ENCODE measurements around the gene DLGAP1. TPM values are rescaled to one million over a fixed set of nuclear protein-coding genes. Genes with fewer than 3 reads are reported as not detected.

DLGAP1 gene
- total RNA-seq, 1 experiment from 2014 or later = 23.2 TPM

GRCh38 chr18:3808985-3809780 is 645.9 kb downstream of the DLGAP1 start:
- Histone ChIP-seq H4K5ac (ENCODE audit: insufficient read length, low read depth, low read length) (no peak overlapping the region), H4K91ac (ENCODE audit: insufficient read length, low read depth, low read length) (no peak overlapping the region), H2AK5ac (ENCODE audit: insufficient read length, low read length) (no peak overlapping the region), H4K8ac (replicated peaks; ENCODE audit: insufficient read length, low read depth, low read length) (no peak overlapping the region), H3K14ac (ENCODE audit: insufficient read depth, low read length) (no peak overlapping the region), H3K4me2 (ENCODE audit: insufficient read depth, insufficient read length, low read length) (no peak overlapping the region), H2BK5ac (ENCODE audit: insufficient read length, low read length) (no peak overlapping the region), H3K23ac (ENCODE audit: insufficient read length, low read depth, low read length) (no peak overlapping the region), H2BK20ac (ENCODE audit: low read depth, low read length, poor library complexity, severe bottlenecking) (no peak overlapping the region), H3K27me3 (ENCODE audit: insufficient read depth, low read length) (no peaks in the 10 kb centered on the region), H4K20me1 (ENCODE audit: control insufficient read depth, insufficient read depth, insufficient read length) (no peaks in the 10 kb centered on the region), H3K79me1 (ENCODE audit: insufficient read depth, low read depth, low read length, poor library complexity, severe bottlenecking) (no peaks in the 10 kb centered on the region), H2BK12ac (ENCODE audit: insufficient read length, low read depth, low read length) (no peak overlapping the region), H2BK120ac (ENCODE audit: low read depth, low read length, poor library complexity, severe bottlenecking) (no peak overlapping the region), H3K18ac (ENCODE audit: insufficient read length, low read depth, low read length) (no peak overlapping the region), H3K9me3 (ENCODE audit: control insufficient read depth, low read depth, low read length) (no peaks in the 10 kb centered on the region), H3T11ph (ENCODE audit: low read length) (no peak overlapping the region), H3K27ac (ENCODE audit: insufficient read length, low read depth, low read length) (no peak overlapping the region), H3K4me1 (ENCODE audit: insufficient read depth, low read length) (peaks cover 4% of the 10 kb centered on the region; the same call in 1 of the 2 replicates), H3K23me2 (ENCODE audit: insufficient read length, low read depth, low read length, poor library complexity, severe bottlenecking) (no peaks in the 10 kb centered on the region), H2AFZ (ENCODE audit: low read length) (no peak overlapping the region), H2BK15ac (ENCODE audit: low read depth, low read length) (no peak overlapping the region), H3K56ac (ENCODE audit: insufficient read length, low read depth, low read length) (no peak overlapping the region), H3K79me2 (ENCODE audit: insufficient read depth, low read length) (no peaks in the 10 kb centered on the region), H3K4ac (ENCODE audit: low read depth, low read length) (no peak overlapping the region), H3K9ac (ENCODE audit: extremely low read depth, insufficient read length, low read length) (no peak overlapping the region)
- Mint-ChIP-seq H3K4me1 (0 out of 4 replicates have a peak, but pooled peaks cover 0 to 3% of the 10 kb centered on the region in 2 experiments), H3K4me3 (no peak overlapping the region), H3K9me3 (no peaks in the 10 kb centered on the region), H3K27me3 (ENCODE audit: low read depth) (no peaks in the 10 kb centered on the region), H3K36me3 (ENCODE audit: insufficient read depth in 1 of 3, low read depth in 3 of 3) (peaks cover 3 to 7% (median 4%) of the 10 kb centered on the region in 3 experiments; a peak in 5 of 7 replicates), H3K27ac (no peak overlapping the region)
- DNase-seq = no peak
- WGBS (ENCODE audit: extremely low coverage, insufficient read length, low lambda C conversion rate) = no CpG with 5 or more reads among the region's 6 CpGs
- no peak for TF ChIP-seq CTCF (conservative IDR thresholded peaks at IDR 0.05)
